GM04504 (cell line): ENCODE data around the gene TIPRL.
"Not testable (repeated sequence)": the region's sequence is repeated elsewhere in the genome, so short reads cannot be mapped to it uniquely, and the experiment has no call there.

Source experiments
- DNase-seq: peaks from one replicate; pipeline ENCODE4 v3.0.0-alpha.2; 2012; ENCODE audit warnings: low read depth

Gene TIPRL

GRCh38 chr1:168178638-168179437, at the start of gene TIPRL:
Gene TIPRL (plus strand): TSS chr1:168178962. CDS start chr1:168179078, 116 bp downstream.
- peak; percentile 98 for DNase-seq

- no peak for DNase-seq
Observed at GRCh38 chr1:168129933-168130332, 48.8 kb upstream of the TIPRL start.

DNA sequence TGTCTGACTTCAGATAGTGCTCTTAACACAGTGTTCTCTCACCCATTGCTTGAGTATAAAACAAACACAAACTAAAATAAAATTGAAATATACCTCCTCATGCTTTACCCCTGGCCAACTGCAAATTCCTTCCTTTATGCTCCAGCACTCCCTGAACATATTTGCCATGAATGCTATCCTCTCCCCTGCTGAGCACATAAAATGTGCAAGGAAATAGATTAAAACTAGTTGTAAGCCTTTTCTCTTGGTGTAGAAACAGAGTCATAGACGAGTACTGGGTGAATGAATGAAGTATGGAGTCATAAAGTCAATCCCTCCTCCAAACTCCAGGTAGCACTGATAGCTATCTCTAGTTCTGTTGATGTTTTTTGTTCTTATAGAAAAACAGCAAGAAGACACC, 44.6 kb upstream of the TIPRL start:
- DNase-seq = no peak

DNA sequence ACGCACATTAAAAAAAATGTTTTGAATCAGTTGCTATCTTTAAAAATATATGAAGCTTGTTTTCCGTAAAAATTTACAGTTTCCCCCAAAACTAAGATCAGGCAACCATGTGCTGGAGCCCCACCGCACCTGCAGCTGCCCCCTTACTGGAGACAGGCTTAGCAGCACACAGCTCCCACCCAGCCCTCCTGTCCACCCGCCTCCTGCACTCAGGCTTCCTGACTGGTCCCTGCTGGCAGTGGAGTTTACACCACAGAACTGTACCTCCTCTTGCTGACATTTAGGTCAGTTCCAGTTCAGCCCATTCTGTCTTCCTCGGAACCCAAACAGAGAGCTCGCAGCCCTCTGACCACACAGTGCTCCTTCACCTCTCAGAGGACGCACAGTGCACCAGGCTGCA, 44.1 kb upstream of the TIPRL start:
- no peak for DNase-seq

- DNase-seq = no peak
Observed at GRCh38 chr1:168135116-168135920, 43.4 kb upstream of the TIPRL start.

- no peak for DNase-seq
Observed at GRCh38 chr1:168135921-168136708, 42.6 kb upstream of the TIPRL start.

- no peak for DNase-seq
Observed at GRCh38 chr1:168136709-168137514, 41.9 kb upstream of the TIPRL start, which contains the start of gene GPR161. Gene GPR161 (minus strand): TSS chr1:168136930. CDS start chr1:168104850, 32,080 bp downstream.

- no peak for DNase-seq
Observed at GRCh38 chr1:168137515-168137821, 41.3 kb upstream of the TIPRL start.

GRCh38 chr1:168138134-168138533, 40.6 kb upstream of the TIPRL start:
- DNase-seq = no peak

GRCh38 chr1:168139070-168139469, 39.7 kb upstream of the TIPRL start:
- no peak for DNase-seq

- no peak for DNase-seq
Observed at GRCh38 chr1:168141871-168142385, 36.8 kb upstream of the TIPRL start.

GRCh38 chr1:168145184-168146159, 33.3 kb upstream of the TIPRL start:
- no peak for DNase-seq

- no peak for DNase-seq
Observed at GRCh38 chr1:168146160-168146539, 32.6 kb upstream of the TIPRL start.

DNA sequence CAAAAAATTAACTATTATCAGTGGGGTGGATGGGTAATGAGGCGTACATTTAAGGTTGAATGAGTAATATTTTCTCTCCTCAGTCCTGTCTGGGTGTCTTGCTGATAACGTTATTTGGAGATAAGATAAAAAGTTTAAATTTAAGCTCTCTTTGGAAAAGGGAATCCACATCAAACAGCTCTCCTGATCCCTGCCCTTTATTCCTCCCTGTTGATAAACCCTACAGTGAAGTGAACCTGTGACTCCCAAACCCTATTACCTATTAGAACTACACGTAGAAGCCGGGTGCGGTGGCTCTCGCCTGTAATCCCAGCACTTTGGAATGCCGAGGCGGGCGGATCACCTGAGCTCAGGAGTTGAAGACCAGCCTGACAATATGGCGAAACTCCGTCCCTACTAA, 32.1 kb upstream of the TIPRL start:
- no peak for DNase-seq

DNA sequence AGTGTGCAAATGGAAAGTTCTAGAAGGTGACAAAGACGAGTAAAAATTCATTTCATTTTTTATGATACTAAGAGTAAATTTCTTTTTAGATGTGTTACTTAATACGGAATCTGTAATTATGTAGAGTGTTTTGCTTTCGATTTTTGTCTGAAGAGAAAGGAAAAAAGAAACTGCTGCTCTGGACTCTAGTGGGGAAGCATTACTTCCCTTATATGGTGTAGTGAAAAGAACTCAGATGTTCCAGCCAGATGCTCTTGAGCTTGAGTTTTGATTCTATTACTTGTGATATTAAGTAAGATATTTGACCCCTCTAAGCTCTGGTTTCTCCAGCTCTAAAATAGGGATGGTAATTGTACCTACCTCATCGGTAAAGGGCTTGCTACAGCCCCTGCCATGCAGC, 29.8 kb upstream of the TIPRL start:
- no peak for DNase-seq

- no peak for DNase-seq
Observed at GRCh38 chr1:168150283-168150682, 28.5 kb upstream of the TIPRL start.

- no peak for DNase-seq
Observed at GRCh38 chr1:168151935-168152334, 26.8 kb upstream of the TIPRL start.

DNA sequence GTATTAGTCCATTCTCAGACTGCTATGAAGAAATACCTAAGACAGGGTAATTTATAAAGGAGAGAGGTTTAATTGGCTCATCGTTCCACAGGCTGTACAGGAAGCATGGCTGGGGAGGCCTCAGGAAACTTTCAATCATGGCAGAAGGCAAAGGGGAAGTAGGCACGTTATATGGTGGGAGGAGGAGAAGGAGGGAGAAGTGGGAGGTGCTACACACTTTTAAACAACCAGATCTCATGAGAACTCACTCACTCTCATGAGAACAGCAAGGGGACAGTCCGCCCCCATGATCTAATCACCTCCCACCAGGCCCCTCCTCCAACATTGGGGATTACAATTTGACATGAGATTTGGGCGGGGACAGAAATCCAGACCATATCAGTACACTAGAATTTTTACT, 24.1 kb upstream of the TIPRL start:
- not testable (repeated sequence) for DNase-seq

DNA sequence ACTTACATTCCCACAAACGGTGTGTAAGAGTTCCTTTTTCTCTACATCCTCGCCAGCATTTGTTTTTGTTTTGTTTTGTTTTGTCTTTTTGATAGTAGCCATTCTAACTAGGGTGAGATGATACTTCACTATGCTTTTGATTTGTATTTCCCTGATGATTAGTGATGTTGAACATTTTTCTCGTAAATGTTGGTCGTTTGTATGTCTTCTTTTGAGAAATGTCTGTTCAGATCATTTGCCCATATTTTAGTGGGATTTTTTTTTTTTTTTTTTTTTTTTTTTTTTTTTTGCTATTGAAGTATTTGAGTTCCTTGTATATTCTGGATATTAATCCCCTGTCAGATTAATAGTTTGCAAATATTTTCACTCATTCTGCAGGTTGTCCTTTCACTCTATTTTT, 22.9 kb upstream of the TIPRL start:
- no peak for DNase-seq

GRCh38 chr1:168157638-168158037, 21.1 kb upstream of the TIPRL start:
- no peak for DNase-seq
